Spleen (tissue), 11 donors: ENCODE data around the gene MYOF. TPM values are rescaled to one million over a fixed set of nuclear protein-coding genes. Genes with fewer than 3 reads are reported as not detected.

ENCODE experiments used
- DNase-seq: peaks from one replicate; pipeline ENCODE4 v3.0.0-alpha.2; 2020
- H3K27ac ChIP-seq, 8 donors: fragments of 200-600 bp; sonication (generic) in 7 of 8; 1 replicate in 4 of 8; 2 replicates in 4 of 8; pipeline versions ENCODE4 v1.5.0 to v1.8.0; 2016 to 2021; ENCODE audit warnings: inconsistent platforms in 4 of 8, mild to moderate bottlenecking in 4 of 8, moderate library complexity in 1 of 8
- H3K27me3 ChIP-seq, 7 donors: fragments of 200-600 bp; sonication (generic) in 6 of 7; replicated peaks in 1 of 7; 1 replicate in 4 of 7; 2 replicates in 3 of 7; pipeline versions ENCODE4 v1.5.0 to v1.8.0; 2016 to 2021; ENCODE audit warnings: inconsistent platforms in 3 of 7, mild to moderate bottlenecking in 1 of 7
- H3K36me3 ChIP-seq, 6 donors: fragments of 200-600 bp; sonication (generic) in 5 of 6; 1 replicate in 4 of 6; 2 replicates in 2 of 6; pipeline versions ENCODE4 v1.5.0 to v1.8.0; 2016 to 2021; ENCODE audit warnings: inconsistent platforms in 2 of 6
- H3K4me1 ChIP-seq, 6 donors: fragments of 200-600 bp; sonication (generic) in 5 of 6; 1 replicate in 3 of 6; 2 replicates in 3 of 6; pipeline versions ENCODE4 v1.5.0 to v1.8.0; 2016 to 2021; ENCODE audit warnings: inconsistent platforms in 3 of 6
- H3K4me3 ChIP-seq, 8 donors: fragments of 200-600 bp; sonication (generic) in 7 of 8; 1 replicate in 4 of 8; 2 replicates in 4 of 8; pipeline versions ENCODE4 v1.5.0 to v1.8.0; 2016 to 2021; ENCODE audit warnings: inconsistent platforms in 4 of 8, mild to moderate bottlenecking in 4 of 8, moderate library complexity in 2 of 8
- H3K9me3 ChIP-seq, 8 donors: fragments of 200-600 bp; sonication (generic) in 7 of 8; 1 replicate in 4 of 8; 2 replicates in 4 of 8; pipeline versions ENCODE4 v1.5.0 to v1.8.0; 2016 to 2021; ENCODE audit warnings: inconsistent platforms in 4 of 8
- POLR2A ChIP-seq, 3 donors: fragments of 450-650 bp; IDR thresholded peaks; one replicate each; pipeline ENCODE4 v1.5.1; 2017; ENCODE audit warnings: antibody characterized with exemption in 3 of 3, mild to moderate bottlenecking in 1 of 3
- POLR2AphosphoS5 ChIP-seq, 3 donors: sonication (generic); formaldehyde crosslinking; IDR thresholded peaks; one replicate each; pipeline ENCODE4 v1.5.1; 2017; ENCODE audit warnings: antibody characterized with exemption in 3 of 3
- WGBS, 5 donors: extraction: QIAGEN DNeasy Blood & Tissue Kit in 3 of 5; methylation state at CpG; one replicate each; pipeline versions ENCODE4 v1.1.5 to v1.1.7; 2013 to 2018; 5-methylcytosine and 5-hydroxymethylcytosine counted together
- intact Hi-C: fragments of 100-400 bp; cut with DNase I; formaldehyde crosslinking; loops from one replicate; pipeline ENCODE4 v1.15.0; 2023; ENCODE audit warnings: low total_unique reads
- polyA plus RNA-seq, 3 donors: library from polyadenylated mRNA; stranded (reverse); fragments of 200-250 nt; gene quantifications; one replicate each; pipeline ENCODE4 v1.2.1, GENCODE V29; 2013
- total RNA-seq, 7 donors: library from RNA; depleted of rRNA in 3 of 7; stranded (reverse); fragments of >200 nt in 3 of 7; fragmentation: NEBNext Ultra II Directional in 4 of 7; extraction: Animal tissue kit (Norgen Biotek cat#: 25700) in 4 of 7; gene quantifications; one replicate each; pipeline versions ENCODE4 v1.1.0 to v1.2.1, GENCODE V29; 2016 to 2021
- TF ChIP-seq, protein P1 (sequence below), 11 experiments: fragments of 200-600 bp in 7 of 11; fragments of 450-650 bp in 4 of 11; sonication (generic) in 4 of 11; IDR thresholded peaks in 8 of 11; conservative IDR thresholded peaks in 3 of 11; 1 replicate in 7 of 11; 2 replicates in 4 of 11; pipeline versions ENCODE4 v1.4.0 to v1.8.0; 2016 to 2021; ENCODE audit warnings: antibody characterized with exemption in 11 of 11, inconsistent platforms in 4 of 11, mild to moderate bottlenecking in 1 of 11
- donor health status: healthy with polysubstance abuse.
- donor health status: DM: no; HTN: no; CAD: no; lungs with moderate emphysema.
- donor health status: DM: no; HTN: no; CAD: no.
- donor health status: Bipolar disorder and iron deficiency.
- donor health status: healthy.
- donor health status: DM: no; HTN: no; CAD: no.
- donor health status: DM: yes; HTN: yes; CAD: no.

MYOF gene
- total and polyA plus RNA-seq, 10 donors: 1.5 to 50.8 (median 20.9) TPM

DNA sequence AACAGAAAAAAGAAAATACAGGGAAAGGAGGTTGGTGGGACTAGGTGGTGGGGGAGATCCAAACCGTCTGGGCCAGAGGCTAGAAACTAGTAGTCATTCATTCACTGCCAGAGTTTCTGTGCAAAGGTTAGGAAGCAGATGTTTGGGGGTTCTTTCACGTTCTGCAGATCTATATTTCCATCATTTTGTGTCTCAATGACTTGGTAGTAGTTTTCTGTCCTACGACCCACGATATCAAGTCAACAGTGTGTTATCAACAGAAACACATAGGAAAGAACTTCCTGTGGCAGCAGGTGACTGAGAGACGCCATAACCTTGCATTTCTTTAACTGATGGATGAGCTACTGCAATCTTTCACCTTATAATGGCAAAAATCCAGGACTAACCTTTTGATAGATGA is 16.0 kb upstream of the MYOF start:
- no peaks in the 10 kb centered on the region for H3K9me3 ChIP-seq
- H3K36me3 ChIP-seq: no peaks in the 10 kb centered on the region
- WGBS, 5 donors: 18 to 36% (median 21%) methylated on average over 5 of the region's 5 CpGs
- TF ChIP-seq POLR2A (IDR thresholded peaks at IDR 0.05) (no peak), POLR2AphosphoS5 (IDR thresholded peaks at IDR 0.05) (no peak)
- TF ChIP-seq, protein P1, sequence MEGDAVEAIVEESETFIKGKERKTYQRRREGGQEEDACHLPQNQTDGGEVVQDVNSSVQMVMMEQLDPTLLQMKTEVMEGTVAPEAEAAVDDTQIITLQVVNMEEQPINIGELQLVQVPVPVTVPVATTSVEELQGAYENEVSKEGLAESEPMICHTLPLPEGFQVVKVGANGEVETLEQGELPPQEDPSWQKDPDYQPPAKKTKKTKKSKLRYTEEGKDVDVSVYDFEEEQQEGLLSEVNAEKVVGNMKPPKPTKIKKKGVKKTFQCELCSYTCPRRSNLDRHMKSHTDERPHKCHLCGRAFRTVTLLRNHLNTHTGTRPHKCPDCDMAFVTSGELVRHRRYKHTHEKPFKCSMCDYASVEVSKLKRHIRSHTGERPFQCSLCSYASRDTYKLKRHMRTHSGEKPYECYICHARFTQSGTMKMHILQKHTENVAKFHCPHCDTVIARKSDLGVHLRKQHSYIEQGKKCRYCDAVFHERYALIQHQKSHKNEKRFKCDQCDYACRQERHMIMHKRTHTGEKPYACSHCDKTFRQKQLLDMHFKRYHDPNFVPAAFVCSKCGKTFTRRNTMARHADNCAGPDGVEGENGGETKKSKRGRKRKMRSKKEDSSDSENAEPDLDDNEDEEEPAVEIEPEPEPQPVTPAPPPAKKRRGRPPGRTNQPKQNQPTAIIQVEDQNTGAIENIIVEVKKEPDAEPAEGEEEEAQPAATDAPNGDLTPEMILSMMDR (IDR thresholded peaks at IDR 0.05 in 8 of 11, conservative IDR thresholded peaks at IDR 0.05 in 3 of 11): no peak
- no peak for DNase-seq
- peaks cover 0 to 35% (median 15%) of the 10 kb centered on the region in 6 donors for H3K4me1 ChIP-seq
- no peak overlapping the region for H3K4me3 ChIP-seq
- H3K27me3 ChIP-seq: no peaks in the 10 kb centered on the region
- intact Hi-C loops: no loop called here
- no peak overlapping the region for H3K27ac ChIP-seq

DNA sequence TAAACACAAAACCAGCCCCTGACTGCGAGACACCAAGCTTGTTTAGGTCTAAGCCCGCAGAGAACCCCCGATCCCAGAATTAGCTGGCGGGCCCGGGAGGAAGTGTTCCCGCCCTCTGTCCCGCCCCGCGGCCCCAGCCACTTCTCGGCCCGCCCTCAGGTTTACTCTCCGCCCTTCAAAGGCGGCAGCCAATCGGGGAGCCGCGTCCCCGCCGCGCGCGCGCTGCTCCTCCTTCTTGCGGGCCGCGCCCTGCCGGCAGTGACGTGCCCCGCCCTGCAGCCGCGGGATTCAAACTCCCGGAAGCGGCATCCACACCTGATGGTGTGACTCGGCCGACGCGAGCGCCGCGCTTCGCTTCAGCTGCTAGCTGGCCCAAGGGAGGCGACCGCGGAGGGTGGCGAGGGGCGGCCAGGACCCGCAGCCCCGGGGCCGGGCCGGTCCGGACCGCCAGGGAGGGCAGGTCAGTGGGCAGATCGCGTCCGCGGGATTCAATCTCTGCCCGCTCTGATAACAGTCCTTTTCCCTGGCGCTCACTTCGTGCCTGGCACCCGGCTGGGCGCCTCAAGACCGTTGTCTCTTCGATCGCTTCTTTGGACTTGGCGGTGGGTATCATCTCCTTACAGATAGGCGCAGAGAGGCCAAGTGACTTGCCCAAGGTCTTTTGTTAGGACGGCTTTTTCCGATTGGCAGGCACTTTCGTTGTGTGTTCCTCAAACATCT is 14.3 kb upstream of the MYOF start, which contains the start of gene CEP55:
Gene CEP55 (plus strand): TSS at position 291 of the 720 bp plus-strand sequence. CDS start 3,440 bp downstream, outside the sequence.
- intact Hi-C loops: no loop called here
- H3K4me1 ChIP-seq: peaks cover 0 to 35% (median 15%) of the 10 kb centered on the region in 6 donors
- WGBS, 5 donors: 1 to 2% (median 1%) methylated on average over 36 to 68 of the region's 68 CpGs
- H3K9me3 ChIP-seq: no peaks in the 10 kb centered on the region
- no peaks in the 10 kb centered on the region for H3K36me3 ChIP-seq
- no peak for TF ChIP-seq POLR2A (IDR thresholded peaks at IDR 0.05)
- TF ChIP-seq, protein P1 (IDR thresholded peaks at IDR 0.05 in 8 of 11, conservative IDR thresholded peaks at IDR 0.05 in 3 of 11): peak in 6 of 11 experiments; percentile 3 to 43 (median 25)
- peak; percentile 62 to 89 (median 80) for TF ChIP-seq POLR2AphosphoS5 (IDR thresholded peaks at IDR 0.05)
- peak; percentile 99 for DNase-seq
- H3K4me3 ChIP-seq: peak within 1 kb of the TSS; percentile 54 to 83 (median 75)
- H3K27ac ChIP-seq: peak within 1 kb of the TSS in 5 of 8 donors; percentile 27 to 78 (median 63)
- H3K27me3 ChIP-seq: no peaks in the 10 kb centered on the region

DNA sequence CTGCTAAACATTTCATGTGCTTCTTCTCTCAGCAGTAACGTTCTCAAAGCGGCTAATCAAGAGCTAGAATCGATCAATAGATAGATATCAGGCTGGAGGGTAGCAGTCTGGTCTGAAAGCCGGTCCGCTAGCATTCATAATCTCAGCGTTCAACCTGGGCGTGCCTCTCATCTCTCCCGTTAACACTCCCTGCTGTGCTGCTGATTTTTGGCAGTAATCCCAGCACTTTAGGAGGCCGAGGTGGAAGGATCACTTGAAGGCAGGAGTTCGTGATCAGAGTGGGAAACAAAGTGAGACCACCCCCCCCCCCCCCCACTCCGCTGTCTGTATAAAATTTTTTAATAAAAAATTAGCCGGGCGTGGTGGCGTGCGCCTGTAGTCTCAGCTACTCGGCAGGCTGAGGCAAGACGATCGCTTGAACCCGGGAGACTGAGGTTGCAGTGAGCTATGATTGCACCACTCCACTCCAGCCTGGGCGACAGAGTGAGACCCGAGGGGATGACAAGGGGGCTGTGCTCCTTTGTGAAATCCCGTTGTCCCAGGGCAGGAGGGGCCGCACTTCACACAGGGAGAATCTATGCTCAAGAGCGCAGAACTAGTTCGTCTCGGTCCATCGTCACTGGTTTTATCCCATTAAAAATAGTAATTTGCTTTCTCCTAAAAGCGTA is 13.7 kb upstream of the MYOF start:
- Histone ChIP-seq H3K4me3 (peak overlapping the region; percentile 54 to 83 (median 75)), H3K9me3 (no peaks in the 10 kb centered on the region), H3K36me3 (no peaks in the 10 kb centered on the region), H3K27ac (peak overlapping the region in 4 of 8 donors; percentile 52 to 78 (median 64)), H3K4me1 (peaks cover 0 to 35% (median 15%) of the 10 kb centered on the region in 6 donors), H3K27me3 (no peaks in the 10 kb centered on the region)
- TF ChIP-seq, protein P1 (IDR thresholded peaks at IDR 0.05 in 8 of 11, conservative IDR thresholded peaks at IDR 0.05 in 3 of 11): no peak
- TF ChIP-seq POLR2AphosphoS5 (IDR thresholded peaks at IDR 0.05) (no peak), POLR2A (IDR thresholded peaks at IDR 0.05) (no peak)
- intact Hi-C loops: no loop called here
- WGBS, 5 donors: 1 to 5% (median 1%) methylated on average over 25 to 28 of the region's 28 CpGs
- DNase-seq: peak; percentile 83

DNA sequence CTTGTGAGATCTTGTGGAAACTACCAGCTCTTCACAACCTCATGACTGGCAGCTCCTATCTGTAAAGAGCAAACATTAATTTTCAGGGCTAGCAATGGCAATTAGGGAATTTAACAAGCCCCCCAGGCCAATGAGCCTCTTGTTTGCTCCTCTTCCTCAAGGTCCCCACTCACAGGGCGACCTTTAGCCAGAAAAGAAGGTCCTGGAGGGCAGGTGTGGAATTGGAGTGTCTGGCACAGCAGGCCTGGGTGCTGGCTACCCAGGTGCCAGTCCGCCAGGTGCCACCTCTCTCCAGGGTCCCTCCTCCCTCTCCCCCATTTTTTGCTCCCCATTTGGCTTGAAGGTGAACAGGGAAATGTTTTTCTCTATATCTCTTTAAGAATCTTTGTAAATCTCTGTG is 12.4 kb upstream of the MYOF start:
- H3K27me3 ChIP-seq: peaks cover 0 to 5% (median 0%) of the 10 kb centered on the region in 7 donors
- peaks cover 0 to 35% (median 15%) of the 10 kb centered on the region in 6 donors for H3K4me1 ChIP-seq
- H3K4me3 ChIP-seq: no peak overlapping the region
- no peaks in the 10 kb centered on the region for H3K9me3 ChIP-seq
- DNase-seq: no peak
- WGBS, 5 donors: 90 to 100% (median 95%) methylated on average over 2 of the region's 2 CpGs
- intact Hi-C loops: no loop called here
- TF ChIP-seq POLR2A (IDR thresholded peaks at IDR 0.05): no peak
- TF ChIP-seq POLR2AphosphoS5 (IDR thresholded peaks at IDR 0.05): no peak
- TF ChIP-seq, protein P1 (IDR thresholded peaks at IDR 0.05 in 8 of 11, conservative IDR thresholded peaks at IDR 0.05 in 3 of 11): no peak
- no peaks in the 10 kb centered on the region for H3K36me3 ChIP-seq
- no peak overlapping the region for H3K27ac ChIP-seq
